Peyer's patch (tissue), 4 donors: ENCODE results near the gene XIAP.

Experiments used
- CTCF ChIP-seq, 6 experiments: fragments of 450-650 bp in 4 of 6; fragments of 200-600 bp in 2 of 6; sonication (generic) in 1 of 6; IDR thresholded peaks; one replicate each; pipeline ENCODE4 v1.5.1; 2017 to 2019; ENCODE audit warnings: antibody characterized with exemption in 6 of 6, mild to moderate bottlenecking in 3 of 6, moderate library complexity in 1 of 6
- POLR2A ChIP-seq, 2 donors: fragments of 450-650 bp; IDR thresholded peaks; one replicate each; pipeline ENCODE4 v1.5.1; 2017; ENCODE audit warnings: antibody characterized with exemption in 2 of 2, mild to moderate bottlenecking in 2 of 2, moderate library complexity in 2 of 2

GRCh38 chrX:123846577-123847038 is 13.2 kb upstream of the XIAP start:
- TF ChIP-seq POLR2A (IDR thresholded peaks at IDR 0.05), result no peak
- no peak for TF ChIP-seq CTCF (IDR thresholded peaks at IDR 0.05)
